HepG2 (cell line): Measurements from ENCODE around the gene MVB12A. TPM values are rescaled to one million over a fixed set of nuclear protein-coding genes. Genes with fewer than 3 reads are reported as not detected.

ENCODE experiments used
- ATAC-seq: fragments of 200-7000 bp; cut with Tn5 transposase; 3 replicates; pipeline ENCODE4 v1.9.1; 2020; ENCODE audit warnings: mild to moderate bottlenecking, moderate library complexity
- BruUV-seq: library from RNA; stranded (reverse); fragments of 400-500 nt; replicated peaks from 2 replicates; lab custom pipeline; 2021; lab: Mats Ljungman, UMichigan
- CTCF ChIA-PET: fragments of 300-600 bp; formaldehyde crosslinking; extraction: SDS; loops from one replicate; lab custom pipeline; 2021; ENCODE audit warnings: low total read pairs, inconsistent platforms, low intra/inter-chr PET ratio; lab: Yijun Ruan, JAX
- POLR2A ChIA-PET: fragments of 350-600 bp; sonication (Branson Sonifier 250); formaldehyde crosslinking; loops from one replicate; lab custom pipeline; 2020; ENCODE audit warnings: antibody characterized with exemption, inconsistent platforms; lab: Yijun Ruan, JAX
- DNase-seq: peaks from one replicate; pipeline ENCODE4 v3.0.0-alpha.2; 2015; ENCODE audit warnings: low spot score
- FAIRE-seq: peaks from 3 replicates; lab custom pipeline; 2011; peaks lifted over from hg19 to GRCh38; lab: Jason Lieb, UNC
- H2AFZ ChIP-seq: one replicate; pipeline ENCODE4 v1.6.1; 2011; ENCODE audit warnings: low read length, inconsistent platforms
- H3K27ac ChIP-seq: fragments of 300-600 bp; 3 replicates; pipeline ENCODE4 v1.8.0; 2011; ENCODE audit warnings: mixed run types, mild to moderate bottlenecking, mixed read lengths, low read length, inconsistent platforms; ENCODE audit not compliant: insufficient read depth; ENCODE audit errors: extremely low read length
- H3K27me3 ChIP-seq, 2 experiments: fragments of 200-600 bp in 1 of 2; 2 replicates in 1 of 2; 3 replicates in 1 of 2; pipeline versions ENCODE4 v1.6.0 to v1.8.0; 2011; ENCODE audit warnings: low read length in 2 of 2, mild to moderate bottlenecking in 2 of 2, moderate library complexity in 2 of 2, inconsistent platforms in 1 of 2; ENCODE audit not compliant: insufficient read depth in 2 of 2, control insufficient read depth in 1 of 2
- H3K36me3 ChIP-seq, 2 experiments: fragments of 200-600 bp in 1 of 2; replicated peaks in 1 of 2; 2 replicates in 1 of 2; 3 replicates in 1 of 2; pipeline versions ENCODE4 v1.5.1 to v1.8.0; 2011; ENCODE audit warnings: low read length in 2 of 2, inconsistent platforms in 1 of 2; ENCODE audit not compliant: insufficient read depth in 2 of 2, control insufficient read depth in 1 of 2
- H3K4me1 ChIP-seq: 2 replicates; pipeline ENCODE4 v1.5.1; 2012; ENCODE audit warnings: low read length, inconsistent platforms; ENCODE audit not compliant: insufficient read depth
- H3K4me2 ChIP-seq: 2 replicates; pipeline ENCODE4 v1.6.0; 2011; ENCODE audit warnings: low read depth, low read length, inconsistent platforms
- H3K4me3 ChIP-seq, 3 experiments: fragments of 200-600 bp in 1 of 3; sonication (generic), shearing (Covaris generic) in 1 of 3; replicated peaks in 1 of 3; 2 replicates each; pipeline ENCODE4 v1.5.1; 2011 to 2016; ENCODE audit warnings: low read length in 3 of 3, inconsistent platforms in 2 of 3, low read depth in 2 of 3, mild to moderate bottlenecking in 2 of 3, control low read depth in 1 of 3, mixed read lengths in 1 of 3; ENCODE audit not compliant: insufficient read depth in 1 of 3
- H3K79me2 ChIP-seq: one replicate; pipeline ENCODE4 v1.6.1; 2011; ENCODE audit warnings: low read length, inconsistent platforms; ENCODE audit not compliant: insufficient read depth
- H3K9ac ChIP-seq: 2 replicates; pipeline ENCODE4 v1.6.0; 2011; ENCODE audit warnings: mild to moderate bottlenecking, low read depth, low read length, inconsistent platforms; ENCODE audit not compliant: insufficient read depth
- H3K9me3 ChIP-seq: 2 replicates; pipeline ENCODE4 v1.5.1; 2012; ENCODE audit warnings: mild to moderate bottlenecking, low read length
- H4K20me1 ChIP-seq: 2 replicates; pipeline ENCODE4 v1.6.0; 2011; ENCODE audit warnings: inconsistent platforms, mild to moderate bottlenecking, low read length, moderate library complexity; ENCODE audit not compliant: insufficient read depth
- AHDC1 ChIP-seq: sonication (generic); formaldehyde crosslinking; IDR thresholded peaks from 2 replicates; pipeline ENCODE4 v1.5.1; 2020; ENCODE audit warnings: mild to moderate bottlenecking, missing genetic modification reagents, borderline replicate concordance
- FOXO1 ChIP-seq: sonication (generic); formaldehyde crosslinking; IDR thresholded peaks from 2 replicates; pipeline ENCODE4 v1.4.0; 2020; ENCODE audit warnings: missing genetic modification reagents
- KAT7 ChIP-seq: IDR thresholded peaks from 2 replicates; pipeline ENCODE4 v1.6.1; 2018; ENCODE audit warnings: borderline replicate concordance, missing compliant biosample characterization
- PHF5A ChIP-seq: IDR thresholded peaks from one replicate; pipeline ENCODE4 v1.6.1; 2018; ENCODE audit warnings: low read depth, missing genetic modification reagents; ENCODE audit not compliant: unreplicated experiment
- POLR2G ChIP-seq: fragments of 200-400 bp; formaldehyde crosslinking; IDR thresholded peaks from 2 replicates; pipeline ENCODE4 v1.6.1; 2018; ENCODE audit warnings: mild to moderate bottlenecking, low read depth, low read length, moderate library complexity
- SATB2 ChIP-seq: sonication (generic); formaldehyde crosslinking; IDR thresholded peaks from 2 replicates; pipeline ENCODE4 v1.5.0; 2020; ENCODE audit warnings: missing genetic modification reagents
- THAP8 ChIP-seq: sonication (generic); formaldehyde crosslinking; IDR thresholded peaks from 2 replicates; pipeline ENCODE4 v1.5.1; 2020; ENCODE audit warnings: missing genetic modification reagents, mild to moderate bottlenecking, borderline replicate concordance
- ZMYM2 ChIP-seq: sonication (generic); formaldehyde crosslinking; IDR thresholded peaks from 2 replicates; pipeline ENCODE4 v1.8.0; 2022; ENCODE audit warnings: mild to moderate bottlenecking, missing genetic modification reagents
- ZNF609 ChIP-seq: sonication (generic); formaldehyde crosslinking; IDR thresholded peaks from 2 replicates; pipeline ENCODE4 v1.4.0; 2020; ENCODE audit warnings: mild to moderate bottlenecking, missing genetic modification reagents, borderline replicate concordance
- ZNF883 ChIP-seq: sonication (generic); formaldehyde crosslinking; IDR thresholded peaks from 2 replicates; pipeline ENCODE4 v1.5.1; 2020; ENCODE audit warnings: mild to moderate bottlenecking, missing genetic modification reagents; ENCODE audit errors: not compliant biosample characterization
- ZSCAN29 ChIP-seq: sonication (generic); formaldehyde crosslinking; conservative IDR thresholded peaks from 2 replicates; pipeline ENCODE4 v1.4.0; 2020; ENCODE audit warnings: mild to moderate bottlenecking, missing genetic modification reagents
- WGBS: methylation state at CpG from one replicate; pipeline ENCODE4 v1.1.6; 2017; ENCODE audit warnings: low lambda C conversion rate; 5-methylcytosine and 5-hydroxymethylcytosine counted together
- in situ Hi-C: cut with HindIII; loops from 2 replicates; pipeline ENCODE4 v1.10.0; 2017; ENCODE audit warnings: low pct_unique_long_range_greater_than_20kb; ENCODE audit not compliant: extremely low pct_ligation_motif_present
- intact Hi-C: fragments of 100-400 bp; cut with micrococcal nuclease; formaldehyde crosslinking; loops from one replicate; pipeline ENCODE4 v1.10.0; 2022; ENCODE audit not compliant: unreplicated experiment
- polyA plus RNA-seq, 8 experiments: library from polyadenylated mRNA; depleted of rRNA in 3 of 8; stranded (reverse) in 7 of 8; unstranded in 1 of 8; fragments of >200 nt; fragmentation: Illumina TruSeq in 4 of 8; extraction: Trizol in 4 of 8; gene quantifications; 2 replicates each; pipeline versions ENCODE4 v1.2.1 to v1.2.3, GENCODE V29; 2011 to 2016; ENCODE audit warnings: low read depth in 4 of 8, missing spikeins in 1 of 8, mixed read lengths in 1 of 8; ENCODE audit not compliant: insufficient read depth in 1 of 8
- total RNA-seq, 5 experiments: library from RNA; depleted of rRNA; stranded (reverse); fragments of >200 nt; fragmentation: Illumina TruSeq; extraction: Trizol; gene quantifications; 2 replicates each; pipeline ENCODE4 v1.2.3, GENCODE V29; 2016; ENCODE audit warnings: low read depth in 1 of 5

Gene MVB12A
- total and polyA plus RNA-seq, 2 of the 13 experiments (the other 11 are each of a cell fraction or from before 2014, with no cell fraction given): 35.7 to 36.1 TPM

GRCh38 chr19:17415121-17415520, 4.7 kb upstream of the MVB12A start (continued):
- TF ChIP-seq ZSCAN29 (CRISPR knock-in tag): no peak
- no peak for TF ChIP-seq SATB2
- no peak for TF ChIP-seq ZMYM2 (CRISPR knock-in tag)
- TF ChIP-seq POLR2G: no peak

- in situ Hi-C loops (no loop called here), intact Hi-C loops (loop anchor here (1.0 kb wide), 1 partner anchor 13 kb away; the partner anchor contains the start of gene BST2)
- no peak overlapping the region for H2AFZ ChIP-seq
- H4K20me1 ChIP-seq: no peaks in the 10 kb centered on the region
- H3K9ac ChIP-seq: peak overlapping the region; percentile 69
- H3K4me3 ChIP-seq: peak overlapping the region in 2 of 3 experiments; percentile 62 to 82; a peak in 2 of 6 replicates
- H3K9me3 ChIP-seq: no peaks in the 10 kb centered on the region
- no TSS peak for BruUV-seq
- no peak for FAIRE-seq
- no peak for DNase-seq
- WGBS: 82% methylated on average over 3 of the region's 3 CpGs
- no peaks in the 10 kb centered on the region for H3K27me3 ChIP-seq
- H3K36me3 ChIP-seq: peaks cover 1 to 17% of the 10 kb centered on the region in 2 experiments; a peak in 2 of 5 replicates
- ChIA-PET CTCF (no interaction called here), POLR2A (interaction anchor here (1.8 to 2.0 kb wide), 3 partner anchors 12 to 109 kb away, joined by 5 to 76 read pairs (median 5); partner anchors contain the start of genes BST2 and DDA1)
- peak overlapping the region; percentile 65 for H3K27ac ChIP-seq
- peaks cover 17% of the 10 kb centered on the region for H3K4me1 ChIP-seq
- no peaks in the 10 kb centered on the region for H3K79me2 ChIP-seq
- H3K4me2 ChIP-seq: peak overlapping the region; percentile 91
- ATAC-seq: no peak
- TF ChIP-seq PHF5A (CRISPR knock-in tag): no peak
- no peak for TF ChIP-seq FOXO1 (CRISPR knock-in tag)
- TF ChIP-seq ZNF883 (CRISPR knock-in tag): no peak
- TF ChIP-seq ZNF609 (CRISPR knock-in tag): no peak
- no peak for TF ChIP-seq THAP8 (CRISPR knock-in tag)
- no peak for TF ChIP-seq KAT7 (CRISPR knock-in tag)
- TF ChIP-seq AHDC1 (CRISPR knock-in tag): no peak
Measured at GRCh38 chr19:17418710-17419109, 1.1 kb upstream of the MVB12A start.
